Nephron progenitor cell (in vitro differentiated cells): Measurements from ENCODE around the gene MYBBP1A.

Experiments
- DNase-seq: peaks from one replicate; pipeline ENCODE4 v3.0.0; 2021
- H3K27ac Mint-ChIP-seq: 2 replicates; pipeline ENCODE4 v1.8.0; 2021; ENCODE audit warnings: mild to moderate bottlenecking, moderate library complexity, mixed read lengths
- H3K27me3 Mint-ChIP-seq: 2 replicates; pipeline ENCODE4 v1.8.0; 2021; ENCODE audit warnings: mild to moderate bottlenecking, low read depth, mixed read lengths; ENCODE audit not compliant: poor library complexity
- H3K36me3 Mint-ChIP-seq: 2 replicates; pipeline ENCODE4 v1.8.0; 2021; ENCODE audit warnings: low read depth, mixed read lengths
- H3K4me1 Mint-ChIP-seq: 2 replicates; pipeline ENCODE4 v1.8.0; 2021; ENCODE audit warnings: mixed read lengths
- H3K4me3 Mint-ChIP-seq: 2 replicates; pipeline ENCODE4 v1.8.0; 2021; ENCODE audit warnings: mild to moderate bottlenecking, moderate library complexity, mixed read lengths
- H3K9me3 Mint-ChIP-seq: 2 replicates; pipeline ENCODE4 v1.8.0; 2021; ENCODE audit warnings: mild to moderate bottlenecking, moderate library complexity, mixed read lengths
- CTCF ChIP-seq: fragments of 200-600 bp; sonication (generic); IDR thresholded peaks from 2 replicates; pipeline ENCODE4 v1.5.0; 2021; ENCODE audit warnings: antibody characterized with exemption

MYBBP1A gene

GRCh38 chr17:4573115-4573514 is 17.9 kb upstream of the MYBBP1A start:
- Mint-ChIP-seq H3K9me3 (peaks cover 4% of the 10 kb centered on the region), H3K27ac (no peak overlapping the region), H3K4me3 (no peak overlapping the region), H3K4me1 (peaks cover 72% of the 10 kb centered on the region), H3K36me3 (no peaks in the 10 kb centered on the region), H3K27me3 (peaks cover 4% of the 10 kb centered on the region)
- TF ChIP-seq CTCF = no peak
- no peak for DNase-seq

DNA sequence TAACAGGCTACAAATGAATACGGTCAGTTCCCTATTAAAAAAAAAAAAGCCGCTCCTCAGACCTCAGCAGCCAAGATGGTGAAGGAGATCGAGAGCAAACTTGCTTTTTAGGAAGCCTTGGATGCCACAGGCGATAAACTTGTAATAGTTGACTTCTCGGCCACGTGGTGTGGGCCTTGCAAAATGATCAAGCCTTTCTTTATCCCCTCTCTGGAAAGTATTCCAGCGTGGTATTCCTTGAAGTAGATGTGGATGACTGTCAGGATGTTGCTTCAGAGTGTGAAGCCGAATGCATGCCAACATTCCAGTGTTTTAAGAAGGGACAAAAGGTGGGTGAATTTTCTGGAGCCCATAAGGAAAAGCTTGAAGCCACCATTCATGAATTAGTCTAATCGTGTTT is 16.9 kb upstream of the MYBBP1A start:
- DNase-seq = no peak
- H3K27ac Mint-ChIP-seq = no peak overlapping the region
- H3K4me1 Mint-ChIP-seq = peaks cover 68% of the 10 kb centered on the region
- H3K27me3 Mint-ChIP-seq = peaks cover 4% of the 10 kb centered on the region
- no peak overlapping the region for H3K4me3 Mint-ChIP-seq
- H3K9me3 Mint-ChIP-seq = no peaks in the 10 kb centered on the region
- no peaks in the 10 kb centered on the region for H3K36me3 Mint-ChIP-seq
- TF ChIP-seq CTCF = no peak

DNA sequence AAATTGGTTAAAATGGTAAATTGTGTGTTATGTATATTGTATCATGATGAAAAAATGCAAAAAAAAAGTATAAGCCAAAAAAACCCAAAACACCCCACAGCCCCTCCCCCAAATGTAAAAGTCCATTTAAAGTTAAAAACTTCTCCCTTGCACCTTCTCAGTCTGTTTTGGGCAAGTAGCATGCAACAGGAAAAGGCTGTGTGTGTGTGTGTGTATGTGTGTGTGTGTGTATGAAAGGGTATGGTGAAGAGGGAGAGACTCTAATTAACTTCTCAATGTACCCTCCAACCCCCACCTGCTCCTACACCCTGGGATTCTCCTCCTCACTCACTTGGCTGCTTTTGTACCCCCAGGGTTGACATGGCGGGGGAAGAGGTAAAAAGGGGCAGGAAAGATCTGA is 14.4 kb upstream of the MYBBP1A start:
- Mint-ChIP-seq H3K9me3 (no peaks in the 10 kb centered on the region), H3K36me3 (no peaks in the 10 kb centered on the region), H3K4me3 (no peak overlapping the region), H3K4me1 (peaks cover 60% of the 10 kb centered on the region), H3K27me3 (peaks cover 3% of the 10 kb centered on the region), H3K27ac (peak overlapping the region; percentile 64)
- no peak for TF ChIP-seq CTCF
- no peak for DNase-seq

- Mint-ChIP-seq H3K9me3 (no peaks in the 10 kb centered on the region), H3K36me3 (no peaks in the 10 kb centered on the region), H3K4me1 (peaks cover 48% of the 10 kb centered on the region), H3K27ac (no peak overlapping the region), H3K4me3 (peak overlapping the region; percentile 54), H3K27me3 (peaks cover 11% of the 10 kb centered on the region)
- DNase-seq = peak; percentile 76
- peak; percentile 73 for TF ChIP-seq CTCF
These were observed 11.6 kb upstream of the MYBBP1A start for GRCh38 chr17:4566785-4567184.

GRCh38 chr17:4565209-4566141 is 10.3 kb upstream of the MYBBP1A start:
- peak; percentile 59 for DNase-seq
- Mint-ChIP-seq H3K4me3 (no peak overlapping the region), H3K27me3 (peaks cover 18% of the 10 kb centered on the region)

More at GRCh38 chr17:4565209-4566141, 10.3 kb upstream of the MYBBP1A start:
- Mint-ChIP-seq H3K36me3 (no peaks in the 10 kb centered on the region), H3K9me3 (no peaks in the 10 kb centered on the region), H3K27ac (no peak overlapping the region), H3K4me1 (peaks cover 60% of the 10 kb centered on the region)
- peak; percentile 80 for TF ChIP-seq CTCF
